Measurements from ENCODE around the gene U2AF2. TPM values are rescaled to one million over a fixed set of nuclear protein-coding genes. Genes with fewer than 3 reads are reported as not detected.

Gene U2AF2
- total RNA-seq, 1 donor from 2014 or later = 219 TPM

GRCh38 chr19:55695511-55696290, 40.9 kb downstream of the U2AF2 start:
- peaks cover 7% of the 10 kb centered on the region for H3K27me3 Mint-ChIP-seq (ENCODE audit: unreplicated experiment)
- no peaks in the 10 kb centered on the region for H3K9me3 Mint-ChIP-seq (ENCODE audit: unreplicated experiment)
- H3K4me1 Mint-ChIP-seq (ENCODE audit: unreplicated experiment) = no peaks in the 10 kb centered on the region
- H3K27ac Mint-ChIP-seq (ENCODE audit: unreplicated experiment) = no peak overlapping the region
- H3K4me3 Mint-ChIP-seq (ENCODE audit: unreplicated experiment) = peak overlapping the region; percentile 67
- no peak for DNase-seq (ENCODE audit: low spot score)
- no peak for TF ChIP-seq CTCF (IDR thresholded peaks at IDR 0.05; ENCODE audit: unreplicated experiment)
- peaks cover 34% of the 10 kb centered on the region for H3K36me3 Mint-ChIP-seq (ENCODE audit: low read depth, unreplicated experiment)

- Mint-ChIP-seq H3K9me3 (ENCODE audit: unreplicated experiment) (no peaks in the 10 kb centered on the region), H3K4me1 (ENCODE audit: unreplicated experiment) (no peaks in the 10 kb centered on the region), H3K27me3 (ENCODE audit: unreplicated experiment) (peaks cover 7% of the 10 kb centered on the region), H3K36me3 (ENCODE audit: low read depth, unreplicated experiment) (peaks cover 32% of the 10 kb centered on the region), H3K27ac (ENCODE audit: unreplicated experiment) (no peak overlapping the region), H3K4me3 (ENCODE audit: unreplicated experiment) (peak overlapping the region; percentile 71)
- no peak for TF ChIP-seq CTCF (IDR thresholded peaks at IDR 0.05; ENCODE audit: unreplicated experiment)
- no peak for DNase-seq (ENCODE audit: low spot score)
Observed at GRCh38 chr19:55696301-55697068, 41.6 kb downstream of the U2AF2 start.

GRCh38 chr19:55697069-55697440, 42.2 kb downstream of the U2AF2 start:
- H3K27ac Mint-ChIP-seq (ENCODE audit: unreplicated experiment) = peak overlapping the region; percentile 64
- H3K27me3 Mint-ChIP-seq (ENCODE audit: unreplicated experiment) = peaks cover 7% of the 10 kb centered on the region
- DNase-seq (ENCODE audit: low spot score) = no peak
- no peak for TF ChIP-seq CTCF (IDR thresholded peaks at IDR 0.05; ENCODE audit: unreplicated experiment)
- H3K4me1 Mint-ChIP-seq (ENCODE audit: unreplicated experiment) = no peaks in the 10 kb centered on the region
- H3K9me3 Mint-ChIP-seq (ENCODE audit: unreplicated experiment) = no peaks in the 10 kb centered on the region
- peaks cover 34% of the 10 kb centered on the region for H3K36me3 Mint-ChIP-seq (ENCODE audit: low read depth, unreplicated experiment)
- no peak overlapping the region for H3K4me3 Mint-ChIP-seq (ENCODE audit: unreplicated experiment)

GRCh38 chr19:55697698-55698097, 42.9 kb downstream of the U2AF2 start:
- DNase-seq (ENCODE audit: low spot score) = no peak
- Mint-ChIP-seq H3K27ac (ENCODE audit: unreplicated experiment) (no peak overlapping the region), H3K27me3 (ENCODE audit: unreplicated experiment) (peaks cover 12% of the 10 kb centered on the region), H3K4me3 (ENCODE audit: unreplicated experiment) (no peak overlapping the region), H3K36me3 (ENCODE audit: low read depth, unreplicated experiment) (peaks cover 40% of the 10 kb centered on the region), H3K4me1 (ENCODE audit: unreplicated experiment) (no peaks in the 10 kb centered on the region), H3K9me3 (ENCODE audit: unreplicated experiment) (no peaks in the 10 kb centered on the region)
- no peak for TF ChIP-seq CTCF (IDR thresholded peaks at IDR 0.05; ENCODE audit: unreplicated experiment)

GRCh38 chr19:55698256-55698655, 43.4 kb downstream of the U2AF2 start:
- Mint-ChIP-seq H3K36me3 (ENCODE audit: low read depth, unreplicated experiment) (peaks cover 40% of the 10 kb centered on the region), H3K27ac (ENCODE audit: unreplicated experiment) (peak overlapping the region; percentile 37), H3K4me1 (ENCODE audit: unreplicated experiment) (no peaks in the 10 kb centered on the region), H3K9me3 (ENCODE audit: unreplicated experiment) (no peaks in the 10 kb centered on the region), H3K4me3 (ENCODE audit: unreplicated experiment) (peak overlapping the region; percentile 80), H3K27me3 (ENCODE audit: unreplicated experiment) (peaks cover 12% of the 10 kb centered on the region)
- no peak for TF ChIP-seq CTCF (IDR thresholded peaks at IDR 0.05; ENCODE audit: unreplicated experiment)
- no peak for DNase-seq (ENCODE audit: low spot score)
